IMR-90 (cell line): Measurements from ENCODE around the gene RARRES2. TPM values are rescaled to one million over a fixed set of nuclear protein-coding genes. Genes with fewer than 3 reads are reported as not detected.

ENCODE experiments used
- ATAC-seq: fragments of 200-7000 bp; cut with Tn5 transposase; 2 replicates; pipeline ENCODE4 v1.9.1; 2020; ENCODE audit warnings: low read depth, mild to moderate bottlenecking, moderate library complexity
- BruUV-seq: library from RNA; stranded (reverse); fragments of 400-500 nt; replicated peaks from 2 replicates; lab custom pipeline; 2021; lab: Mats Ljungman, UMichigan
- CTCF ChIA-PET: fragments of 300-600 bp; formaldehyde crosslinking; extraction: SDS; loops from one replicate; lab custom pipeline; 2021; ENCODE audit warnings: antibody characterized with exemption; lab: Yijun Ruan, JAX
- POLR2A ChIA-PET: fragments of 300-600 bp; sonication (Branson Sonifier 250); formaldehyde crosslinking; loops from one replicate; lab custom pipeline; 2022; ENCODE audit warnings: antibody characterized with exemption; ENCODE audit not compliant: unreplicated experiment; lab: Charles Lee
- DNase-seq: peaks from one replicate; pipeline ENCODE4 v3.0.0; 2013
- H2AFZ ChIP-seq: replicated peaks from 2 replicates; pipeline ENCODE3; 2013; ENCODE audit warnings: low read length, mild to moderate bottlenecking; ENCODE audit not compliant: poor library complexity
- H2AK5ac ChIP-seq: 2 replicates; pipeline ENCODE4 v1.6.1; 2013; ENCODE audit warnings: low read depth, low read length, inconsistent platforms
- H2AK9ac ChIP-seq: replicated peaks from 2 replicates; pipeline ENCODE3; 2013; ENCODE audit warnings: mild to moderate bottlenecking, low read depth, low read length, moderate library complexity; ENCODE audit not compliant: poor library complexity
- H2BK120ac ChIP-seq: 2 replicates; pipeline ENCODE4 v1.6.1; 2013; ENCODE audit warnings: low read depth, low read length, inconsistent platforms
- H2BK15ac ChIP-seq: 3 replicates; pipeline ENCODE4 v1.6.1; 2013; ENCODE audit warnings: low read depth, low read length, inconsistent platforms
- H2BK20ac ChIP-seq: 2 replicates; pipeline ENCODE4 v1.6.1; 2013; ENCODE audit warnings: low read depth, mild to moderate bottlenecking, inconsistent platforms, low read length, moderate library complexity
- H2BK5ac ChIP-seq: 2 replicates; pipeline ENCODE4 v1.6.1; 2013; ENCODE audit warnings: mild to moderate bottlenecking, low read depth, low read length, inconsistent platforms; ENCODE audit not compliant: poor library complexity, severe bottlenecking
- H3K14ac ChIP-seq: replicated peaks from 2 replicates; pipeline ENCODE4 v1.6.1; 2013; ENCODE audit warnings: low read depth, low read length, inconsistent platforms
- H3K18ac ChIP-seq: 2 replicates; pipeline ENCODE4 v1.6.1; 2013; ENCODE audit warnings: low read depth, low read length, control low read depth
- H3K23ac ChIP-seq: 2 replicates; pipeline ENCODE4 v1.6.1; 2013; ENCODE audit warnings: low read depth, low read length, inconsistent platforms
- H3K27ac ChIP-seq: 2 replicates; pipeline ENCODE4 v1.5.1; 2013; ENCODE audit warnings: mild to moderate bottlenecking, control low read depth, low read length; ENCODE audit not compliant: insufficient read depth
- H3K27me3 ChIP-seq: 2 replicates; pipeline ENCODE4 v1.6.1; 2013; ENCODE audit warnings: low read length; ENCODE audit not compliant: control insufficient read depth, insufficient read depth
- H3K36me3 ChIP-seq: 2 replicates; pipeline ENCODE4 v1.6.1; 2013; ENCODE audit warnings: low read length, mixed read lengths; ENCODE audit not compliant: control insufficient read depth, insufficient read depth
- H3K4ac ChIP-seq: 2 replicates; pipeline ENCODE4 v1.6.1; 2013; ENCODE audit warnings: low read depth, low read length, inconsistent platforms
- H3K4me1 ChIP-seq: 2 replicates; pipeline ENCODE4 v1.6.1; 2013; ENCODE audit warnings: low read length, mixed read lengths; ENCODE audit not compliant: control insufficient read depth, insufficient read depth
- H3K4me2 ChIP-seq: 2 replicates; pipeline ENCODE4 v1.6.1; 2013; ENCODE audit warnings: low read depth, mild to moderate bottlenecking, control low read depth, low read length, moderate library complexity
- H3K4me3 ChIP-seq: 2 replicates; pipeline ENCODE4 v1.5.1; 2013; ENCODE audit warnings: low read depth, mild to moderate bottlenecking, control low read depth, low read length, moderate library complexity; ENCODE audit not compliant: insufficient read depth
- H3K56ac ChIP-seq: 2 replicates; pipeline ENCODE4 v1.6.1; 2013; ENCODE audit warnings: low read length, inconsistent platforms; ENCODE audit not compliant: insufficient read depth; ENCODE audit errors: extremely low read depth
- H3K79me1 ChIP-seq, 2 experiments: 2 replicates each; pipeline ENCODE4 v1.6.1; 2013; ENCODE audit warnings: low read length in 2 of 2, inconsistent platforms in 1 of 2, low read depth in 1 of 2
- H3K9ac ChIP-seq: 2 replicates; pipeline ENCODE4 v1.6.1; 2013; ENCODE audit warnings: low read depth, low read length, control low read depth
- H3K9me1 ChIP-seq: 2 replicates; pipeline ENCODE4 v1.6.1; 2013; ENCODE audit warnings: low read length, inconsistent platforms; ENCODE audit not compliant: insufficient read depth
- H3K9me3 ChIP-seq: 2 replicates; pipeline ENCODE4 v1.6.1; 2013; ENCODE audit warnings: low read length; ENCODE audit not compliant: control insufficient read depth, insufficient read depth
- H4K20me1 ChIP-seq: 2 replicates; pipeline ENCODE4 v1.6.1; 2013; ENCODE audit warnings: low read length, inconsistent platforms; ENCODE audit not compliant: insufficient read depth
- H4K5ac ChIP-seq: 2 replicates; pipeline ENCODE4 v1.6.1; 2013; ENCODE audit warnings: mild to moderate bottlenecking, low read depth, low read length, control low read depth
- H4K8ac ChIP-seq, 2 experiments: 2 replicates each; pipeline ENCODE4 v1.6.1; 2013; ENCODE audit warnings: low read depth in 2 of 2, low read length in 2 of 2, control low read depth in 1 of 2, inconsistent platforms in 1 of 2
- H4K91ac ChIP-seq: 2 replicates; pipeline ENCODE4 v1.6.1; 2013; ENCODE audit warnings: low read depth, low read length, inconsistent platforms; ENCODE audit not compliant: insufficient read depth
- CEBPB ChIP-seq: IDR thresholded peaks from 2 replicates; pipeline ENCODE4 v1.6.1; 2012; ENCODE audit warnings: low read depth, low read length, improper control_type of control experiment
- CHD1 ChIP-seq: IDR thresholded peaks from 2 replicates; pipeline ENCODE4 v1.6.1; 2012; ENCODE audit warnings: low read depth, low read length, improper control_type of control experiment
- FOS ChIP-seq: fragments of 150-350 bp; IDR thresholded peaks from 2 replicates; pipeline ENCODE4 v1.6.1; 2016; ENCODE audit warnings: low read depth, low read length
- MAFK ChIP-seq: IDR thresholded peaks from 2 replicates; pipeline ENCODE4 v1.6.1; 2012; ENCODE audit warnings: low read depth, low read length, improper control_type of control experiment
- MAZ ChIP-seq: IDR thresholded peaks from 2 replicates; pipeline ENCODE4 v1.6.1; 2012; ENCODE audit warnings: low read depth, mild to moderate bottlenecking, low read length, improper control_type of control experiment, moderate library complexity, borderline replicate concordance
- MXI1 ChIP-seq: IDR thresholded peaks from 2 replicates; pipeline ENCODE4 v1.6.1; 2012; ENCODE audit warnings: low read depth, mild to moderate bottlenecking, low read length, moderate library complexity, borderline replicate concordance
- NFE2L2 ChIP-seq: fragments of 150-350 bp; IDR thresholded peaks from 2 replicates; pipeline ENCODE4 v1.6.1; 2016; ENCODE audit warnings: low read depth, mild to moderate bottlenecking, low read length
- POLR2A ChIP-seq: IDR thresholded peaks from 2 replicates; pipeline ENCODE4 v1.6.1; 2012; ENCODE audit warnings: mild to moderate bottlenecking, low read depth, low read length
- RAD21 ChIP-seq: IDR thresholded peaks from 2 replicates; pipeline ENCODE4 v1.6.1; 2012; ENCODE audit warnings: low read length, improper control_type of control experiment
- RCOR1 ChIP-seq: IDR thresholded peaks from 2 replicates; pipeline ENCODE4 v1.6.1; 2012; ENCODE audit warnings: mild to moderate bottlenecking, low read length, improper control_type of control experiment; ENCODE audit not compliant: insufficient replicate concordance
- RFX5 ChIP-seq: IDR thresholded peaks from 2 replicates; pipeline ENCODE4 v1.8.0; 2012; ENCODE audit warnings: low read depth, mild to moderate bottlenecking, low read length, moderate library complexity
- WGBS, 2 experiments: methylation state at CpG; one replicate each; pipeline versions ENCODE4 v1.1.5 to v1.1.7; 2013; ENCODE audit warnings: missing lambda C conversion rate in 2 of 2; ENCODE audit not compliant: insufficient read length in 1 of 2; ENCODE audit errors: extremely low coverage in 2 of 2; 5-methylcytosine and 5-hydroxymethylcytosine counted together
- dilution Hi-C: fragments of 300-500 bp; cut with HindIII; formaldehyde crosslinking; loops from one replicate; pipeline ENCODE4 v1.14.3; 2018; ENCODE audit warnings: low sequenced_read_pairs; ENCODE audit not compliant: unreplicated experiment
- in situ Hi-C: fragments of 300-500 bp; cut with MboI; formaldehyde crosslinking; loops from 3 replicates; pipeline ENCODE4 v1.14.3; 2019; ENCODE audit warnings: low sequenced_read_pairs, inconsistent platforms, mixed read lengths
- intact Hi-C: fragments of 100-400 bp; cut with micrococcal nuclease; formaldehyde crosslinking; loops from 2 replicates; pipeline ENCODE4 v1.10.0; 2022
- polyA plus RNA-seq, 3 experiments: library from polyadenylated mRNA; depleted of rRNA; stranded (reverse); fragments of >200 nt; gene quantifications; 2 replicates each; pipeline ENCODE4 v1.2.3, GENCODE V29; 2012; ENCODE audit warnings: low replicate concordance in 1 of 3
- total RNA-seq: library from RNA; depleted of rRNA; stranded (reverse); fragments of >200 nt; gene quantifications from 2 replicates; pipeline ENCODE4 v1.2.3, GENCODE V29; 2012
- TF ChIP-seq, protein P1 (sequence below): conservative IDR thresholded peaks from 2 replicates; pipeline ENCODE4 v1.5.1; 2012; ENCODE audit warnings: mild to moderate bottlenecking, low read depth, low read length, improper control_type of control experiment
- TF ChIP-seq, protein P2 (sequence below): fragments of 150-350 bp; IDR thresholded peaks from 2 replicates; pipeline ENCODE4 v1.6.1; 2016; ENCODE audit warnings: low read depth, mild to moderate bottlenecking, low read length, moderate library complexity, borderline replicate concordance

RARRES2 gene
- total and polyA plus RNA-seq, 2 of the 4 experiments (the other 2 are of a cell fraction), result 1.6 TPM; not detected in 1

DNA sequence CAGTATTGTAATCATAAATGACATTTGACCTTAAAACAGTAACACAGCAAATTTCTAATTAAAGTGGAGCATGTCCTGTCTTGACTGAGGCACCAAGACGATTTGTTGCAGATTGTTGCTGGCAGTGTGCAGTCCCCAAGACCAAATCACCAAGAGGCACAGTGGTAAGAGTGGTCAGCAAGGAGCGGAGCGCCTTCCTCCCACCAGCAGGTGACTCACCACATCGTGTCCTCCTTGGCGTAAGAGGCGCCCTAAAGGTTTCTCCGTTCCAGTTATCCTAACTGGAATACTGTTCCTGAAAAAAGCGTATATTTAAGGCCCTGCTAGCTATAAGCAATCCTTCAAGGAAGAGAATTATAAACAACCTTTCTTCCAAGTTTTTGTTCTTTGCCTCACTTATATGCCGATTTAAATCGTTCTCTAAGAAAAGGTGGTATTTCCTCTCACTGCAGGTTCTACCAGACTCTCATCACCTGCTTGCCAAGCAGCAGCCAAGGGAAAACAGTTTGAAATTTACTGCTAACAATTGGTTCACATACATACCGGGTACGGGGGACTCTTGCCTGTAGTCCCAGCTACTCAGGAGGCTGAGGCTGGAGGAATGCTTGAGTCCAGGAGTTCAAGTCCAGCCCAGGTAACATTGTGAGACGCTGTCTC is 16.5 kb upstream of the RARRES2 start:
- ChIA-PET CTCF (interaction anchor here (0.6 kb wide), 2 partner anchors 49 to 51 kb away, joined by 3 to 6 read pairs; no protein-coding TSS in a partner anchor), POLR2A (no interaction called here)
- H4K5ac ChIP-seq, result no peak overlapping the region
- H4K91ac ChIP-seq, result no peak overlapping the region
- no peak for DNase-seq
- H3K14ac ChIP-seq, result no peak overlapping the region
- H3K56ac ChIP-seq, result no peak overlapping the region
- no peaks in the 10 kb centered on the region for H3K9me3 ChIP-seq
- H4K8ac ChIP-seq, result no peak overlapping the region
- H4K20me1 ChIP-seq, result no peaks in the 10 kb centered on the region
- H3K4me3 ChIP-seq, result no peak overlapping the region
- BruUV-seq, result no TSS peak
- no peak overlapping the region for H2BK120ac ChIP-seq
- no peak overlapping the region for H3K9ac ChIP-seq
- WGBS, 2 experiments, result 72% methylated on average over 2 of the region's 13 CpGs; no CpG with 5 or more reads in 1 of the 2 experiments
- H3K9me1 ChIP-seq, result no peaks in the 10 kb centered on the region; the same call in 1 of the 2 replicates
- no peak overlapping the region for H3K27ac ChIP-seq
- no peak overlapping the region for H3K4ac ChIP-seq
- H3K4me2 ChIP-seq, result no peak overlapping the region
- no peak overlapping the region for H2BK5ac ChIP-seq
- no peak overlapping the region for H3K18ac ChIP-seq
- dilution Hi-C loops, result no loop called here
- no peak for ATAC-seq
- H2AK5ac ChIP-seq, result no peak overlapping the region
- no peak for TF ChIP-seq NFE2L2
- no peak for TF ChIP-seq RCOR1
- TF ChIP-seq CEBPB, result no peak
- no peak for TF ChIP-seq POLR2A
- TF ChIP-seq, protein P1, sequence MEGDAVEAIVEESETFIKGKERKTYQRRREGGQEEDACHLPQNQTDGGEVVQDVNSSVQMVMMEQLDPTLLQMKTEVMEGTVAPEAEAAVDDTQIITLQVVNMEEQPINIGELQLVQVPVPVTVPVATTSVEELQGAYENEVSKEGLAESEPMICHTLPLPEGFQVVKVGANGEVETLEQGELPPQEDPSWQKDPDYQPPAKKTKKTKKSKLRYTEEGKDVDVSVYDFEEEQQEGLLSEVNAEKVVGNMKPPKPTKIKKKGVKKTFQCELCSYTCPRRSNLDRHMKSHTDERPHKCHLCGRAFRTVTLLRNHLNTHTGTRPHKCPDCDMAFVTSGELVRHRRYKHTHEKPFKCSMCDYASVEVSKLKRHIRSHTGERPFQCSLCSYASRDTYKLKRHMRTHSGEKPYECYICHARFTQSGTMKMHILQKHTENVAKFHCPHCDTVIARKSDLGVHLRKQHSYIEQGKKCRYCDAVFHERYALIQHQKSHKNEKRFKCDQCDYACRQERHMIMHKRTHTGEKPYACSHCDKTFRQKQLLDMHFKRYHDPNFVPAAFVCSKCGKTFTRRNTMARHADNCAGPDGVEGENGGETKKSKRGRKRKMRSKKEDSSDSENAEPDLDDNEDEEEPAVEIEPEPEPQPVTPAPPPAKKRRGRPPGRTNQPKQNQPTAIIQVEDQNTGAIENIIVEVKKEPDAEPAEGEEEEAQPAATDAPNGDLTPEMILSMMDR, result no peak
- no peak for TF ChIP-seq MAFK
- no peak for TF ChIP-seq FOS
- no peak for TF ChIP-seq MXI1
- TF ChIP-seq RAD21, result no peak
- no peak for TF ChIP-seq RFX5
- TF ChIP-seq MAZ, result no peak
- TF ChIP-seq, protein P2, sequence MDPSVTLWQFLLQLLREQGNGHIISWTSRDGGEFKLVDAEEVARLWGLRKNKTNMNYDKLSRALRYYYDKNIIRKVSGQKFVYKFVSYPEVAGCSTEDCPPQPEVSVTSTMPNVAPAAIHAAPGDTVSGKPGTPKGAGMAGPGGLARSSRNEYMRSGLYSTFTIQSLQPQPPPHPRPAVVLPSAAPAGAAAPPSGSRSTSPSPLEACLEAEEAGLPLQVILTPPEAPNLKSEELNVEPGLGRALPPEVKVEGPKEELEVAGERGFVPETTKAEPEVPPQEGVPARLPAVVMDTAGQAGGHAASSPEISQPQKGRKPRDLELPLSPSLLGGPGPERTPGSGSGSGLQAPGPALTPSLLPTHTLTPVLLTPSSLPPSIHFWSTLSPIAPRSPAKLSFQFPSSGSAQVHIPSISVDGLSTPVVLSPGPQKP, result no peak
- TF ChIP-seq CHD1, result no peak
- no peak overlapping the region for H2AK9ac ChIP-seq
- peak overlapping the region; percentile 37 for H2AFZ ChIP-seq
- H3K36me3 ChIP-seq, result no peaks in the 10 kb centered on the region
- no peak overlapping the region for H2BK15ac ChIP-seq
- no peak overlapping the region for H2BK20ac ChIP-seq
- in situ Hi-C loops, result no loop called here
- no peaks in the 10 kb centered on the region; the same call in 1 of the 2 replicates for H3K4me1 ChIP-seq
- peaks cover 2% of the 10 kb centered on the region; the same call in 1 of the 2 replicates for H3K27me3 ChIP-seq
- intact Hi-C loops, result loop anchor here (2.0 kb wide), 1 partner anchor 63 kb away; no protein-coding TSS in a partner anchor
- H3K79me1 ChIP-seq, result no peaks in the 10 kb centered on the region
- no peak overlapping the region for H3K23ac ChIP-seq
